Measurements from ENCODE around the gene ITPK1.

DNA sequence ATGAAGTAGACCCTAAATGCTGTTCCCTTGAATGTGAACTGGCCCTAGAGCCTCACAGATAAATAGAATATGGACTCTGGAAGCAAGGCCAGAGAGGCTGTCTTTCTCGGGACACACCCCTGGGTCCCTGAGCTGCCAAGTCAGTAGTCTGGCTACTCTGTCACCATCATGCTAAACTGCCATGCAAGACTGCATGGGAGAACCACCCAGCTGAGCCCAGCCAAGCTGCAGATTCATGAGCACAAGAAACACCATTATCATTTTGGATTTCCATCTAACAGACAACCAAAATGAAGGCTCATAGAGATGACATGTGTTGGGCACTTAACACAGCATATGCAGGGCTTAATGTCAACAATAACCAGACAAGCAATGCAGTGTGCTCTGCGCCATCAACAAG is 139.5 kb downstream of the ITPK1 start:
- TF ChIP-seq, protein P1, sequence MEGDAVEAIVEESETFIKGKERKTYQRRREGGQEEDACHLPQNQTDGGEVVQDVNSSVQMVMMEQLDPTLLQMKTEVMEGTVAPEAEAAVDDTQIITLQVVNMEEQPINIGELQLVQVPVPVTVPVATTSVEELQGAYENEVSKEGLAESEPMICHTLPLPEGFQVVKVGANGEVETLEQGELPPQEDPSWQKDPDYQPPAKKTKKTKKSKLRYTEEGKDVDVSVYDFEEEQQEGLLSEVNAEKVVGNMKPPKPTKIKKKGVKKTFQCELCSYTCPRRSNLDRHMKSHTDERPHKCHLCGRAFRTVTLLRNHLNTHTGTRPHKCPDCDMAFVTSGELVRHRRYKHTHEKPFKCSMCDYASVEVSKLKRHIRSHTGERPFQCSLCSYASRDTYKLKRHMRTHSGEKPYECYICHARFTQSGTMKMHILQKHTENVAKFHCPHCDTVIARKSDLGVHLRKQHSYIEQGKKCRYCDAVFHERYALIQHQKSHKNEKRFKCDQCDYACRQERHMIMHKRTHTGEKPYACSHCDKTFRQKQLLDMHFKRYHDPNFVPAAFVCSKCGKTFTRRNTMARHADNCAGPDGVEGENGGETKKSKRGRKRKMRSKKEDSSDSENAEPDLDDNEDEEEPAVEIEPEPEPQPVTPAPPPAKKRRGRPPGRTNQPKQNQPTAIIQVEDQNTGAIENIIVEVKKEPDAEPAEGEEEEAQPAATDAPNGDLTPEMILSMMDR (IDR thresholded peaks at IDR 0.05), result no peak
- no peak for TF ChIP-seq POLR2A (IDR thresholded peaks at IDR 0.05)
